Esophagus squamous epithelium (tissue), 4 donors: ENCODE results near the gene C9orf57.

Experiments used
- CTCF ChIP-seq, 6 experiments: fragments of 450-650 bp in 4 of 6; fragments of 200-600 bp in 2 of 6; sonication (generic) in 2 of 6; IDR thresholded peaks; one replicate each; pipeline ENCODE4 v1.5.1; 2016 to 2019; ENCODE audit warnings: antibody characterized with exemption in 6 of 6, mild to moderate bottlenecking in 4 of 6, moderate library complexity in 4 of 6
- POLR2A ChIP-seq, 4 donors: fragments of 450-650 bp; IDR thresholded peaks; one replicate each; pipeline ENCODE4 v1.6.1; 2017; ENCODE audit warnings: antibody characterized with exemption in 4 of 4, mild to moderate bottlenecking in 4 of 4, moderate library complexity in 3 of 4

- no peak for TF ChIP-seq POLR2A (IDR thresholded peaks at IDR 0.05)
- no peak for TF ChIP-seq CTCF (IDR thresholded peaks at IDR 0.05)
These were observed 34.5 kb downstream of the C9orf57 start for GRCh38 chr9:72025906-72026305.
